K562 (cell line): Measurements from ENCODE around the gene ZCWPW1. TPM values are rescaled to one million over a fixed set of nuclear protein-coding genes. Genes with fewer than 3 reads are reported as not detected.

ENCODE experiments used
- ASH1L ChIP-seq: fragments of 450-650 bp; IDR thresholded peaks from 2 replicates; pipeline ENCODE4 v1.6.1; 2018; ENCODE audit warnings: borderline replicate concordance, mild to moderate bottlenecking, low read depth; ENCODE audit not compliant: partially characterized antibody
- ATF4 ChIP-seq: fragments of 450-650 bp; formaldehyde crosslinking; IDR thresholded peaks from 2 replicates; pipeline ENCODE4 v1.4.0; 2022; ENCODE audit warnings: mild to moderate bottlenecking, moderate library complexity
- CEBPG ChIP-seq, 3 experiments: fragments of 200-800 bp in 1 of 3; sonication (Bioruptor generic) in 1 of 3; sonication (generic) in 1 of 3; formaldehyde crosslinking in 1 of 3; IDR thresholded peaks in 2 of 3; conservative IDR thresholded peaks in 1 of 3; 2 replicates each; pipeline versions ENCODE4 v1.6.1 to v1.8.0; 2016 to 2022; ENCODE audit warnings: missing compliant biosample characterization in 2 of 3, missing genetic modification characterization in 2 of 3, mild to moderate bottlenecking in 1 of 3, missing genetic modification reagents in 1 of 3
- HDAC1 ChIP-seq, 2 experiments: fragments of 450-650 bp; IDR thresholded peaks; 2 replicates each; pipeline ENCODE4 v1.6.1; 2016 to 2017; ENCODE audit warnings: inconsistent platforms in 1 of 2, mild to moderate bottlenecking in 1 of 2, moderate library complexity in 1 of 2
- KLF16 ChIP-seq: IDR thresholded peaks from 2 replicates; pipeline ENCODE4 v1.6.1; 2016; ENCODE audit warnings: antibody characterized with exemption
- POLR2AphosphoS5 ChIP-seq: IDR thresholded peaks from 2 replicates; pipeline ENCODE4 v1.6.1; 2011; ENCODE audit warnings: mild to moderate bottlenecking, low read depth, low read length, moderate library complexity; ENCODE audit not compliant: control insufficient read depth, insufficient read depth
- RFX7 ChIP-seq: fragments of 250-450 bp; sonication (Bioruptor Pico); IDR thresholded peaks from 2 replicates; pipeline ENCODE4 v1.5.1; 2021; ENCODE audit warnings: mild to moderate bottlenecking
- SIN3A ChIP-seq, 2 experiments: fragments of 150-350 bp in 1 of 2; IDR thresholded peaks; 2 replicates each; pipeline ENCODE4 v1.6.1; 2011 to 2016; ENCODE audit warnings: borderline replicate concordance in 2 of 2, low read depth in 2 of 2, low read length in 2 of 2, mild to moderate bottlenecking in 2 of 2, moderate library complexity in 2 of 2; ENCODE audit not compliant: control insufficient read depth in 1 of 2
- SP1 ChIP-seq: sonication (generic); formaldehyde crosslinking; IDR thresholded peaks from 2 replicates; pipeline ENCODE4 v1.8.1; 2022; ENCODE audit warnings: mild to moderate bottlenecking, missing genetic modification reagents
- TAF15 ChIP-seq: fragments of 200-400 bp; formaldehyde crosslinking; IDR thresholded peaks from 2 replicates; pipeline ENCODE4 v1.6.1; 2017; ENCODE audit warnings: mild to moderate bottlenecking, low read depth, low read length, moderate library complexity
- THAP7 ChIP-seq: fragments of 250-450 bp; sonication (Bioruptor Pico); IDR thresholded peaks from 2 replicates; pipeline ENCODE4 v1.5.0; 2021
- ZBTB1 ChIP-seq: sonication (generic); formaldehyde crosslinking; IDR thresholded peaks from 2 replicates; pipeline ENCODE4 v1.8.1; 2023; ENCODE audit warnings: missing genetic modification reagents, low read depth, mild to moderate bottlenecking, borderline replicate concordance
- ZBTB17 ChIP-seq: fragments of 450-650 bp; formaldehyde crosslinking; IDR thresholded peaks from 2 replicates; pipeline ENCODE4 v1.4.0; 2020; ENCODE audit warnings: mild to moderate bottlenecking
- ZC3H4 ChIP-seq: sonication (generic); formaldehyde crosslinking; IDR thresholded peaks from 2 replicates; pipeline ENCODE4 v1.9.0; 2021; ENCODE audit warnings: missing genetic modification reagents, borderline replicate concordance
- ZNF764 ChIP-seq: fragments of 250-450 bp; sonication (Bioruptor Pico); IDR thresholded peaks from 2 replicates; pipeline ENCODE4 v1.4.0; 2020; ENCODE audit warnings: low read depth, mild to moderate bottlenecking, moderate library complexity
- polyA plus RNA-seq, 8 experiments: library from polyadenylated mRNA; depleted of rRNA in 4 of 8; stranded (reverse) in 5 of 8; unstranded in 3 of 8; fragments of >200 nt; fragmentation: Nextera tagmentation in 2 of 8; fragmentation: Illumina TruSeq in 1 of 8; extraction: Ambion mirVana in 2 of 8; extraction: Trizol in 1 of 8; gene quantifications; 2 replicates each; pipeline versions ENCODE4 v1.2.1 to v1.2.3, GENCODE V29; 2011 to 2014; ENCODE audit warnings: inconsistent platforms in 1 of 8, missing spikeins in 1 of 8
- total RNA-seq, 7 experiments: library from RNA; depleted of rRNA in 6 of 7; stranded (reverse); fragments of >200 nt in 6 of 7; fragmentation: Illumina TruSeq in 2 of 7; extraction: Trizol in 2 of 7; gene quantifications; 2 replicates each; pipeline versions ENCODE4 v1.2.1 to v1.2.3, GENCODE V29; 2011 to 2021; ENCODE audit warnings: low replicate concordance in 1 of 7
- TF ChIP-seq, protein P1 (sequence below): fragments of 450-650 bp; IDR thresholded peaks from 2 replicates; pipeline ENCODE4 v1.6.1; 2017; ENCODE audit warnings: antibody characterized with exemption, mild to moderate bottlenecking
- TF ChIP-seq, protein P2 (sequence below): fragments of 450-650 bp; formaldehyde crosslinking; IDR thresholded peaks from 2 replicates; pipeline ENCODE4 v1.4.0; 2020; ENCODE audit warnings: mild to moderate bottlenecking

ZCWPW1 gene
- total and polyA plus RNA-seq, 9 of the 15 experiments (the other 6 are each of a cell fraction or from before 2014, with no cell fraction given): 0.18 to 1.7 (median 1.2) TPM

GRCh38 chr7:100435401-100436304 lies 7.2 kb upstream of the ZCWPW1 start (continued):
- TF ChIP-seq POLR2AphosphoS5: peak; percentile 63; the same call in 1 of the 2 replicates
- TF ChIP-seq, protein P1, sequence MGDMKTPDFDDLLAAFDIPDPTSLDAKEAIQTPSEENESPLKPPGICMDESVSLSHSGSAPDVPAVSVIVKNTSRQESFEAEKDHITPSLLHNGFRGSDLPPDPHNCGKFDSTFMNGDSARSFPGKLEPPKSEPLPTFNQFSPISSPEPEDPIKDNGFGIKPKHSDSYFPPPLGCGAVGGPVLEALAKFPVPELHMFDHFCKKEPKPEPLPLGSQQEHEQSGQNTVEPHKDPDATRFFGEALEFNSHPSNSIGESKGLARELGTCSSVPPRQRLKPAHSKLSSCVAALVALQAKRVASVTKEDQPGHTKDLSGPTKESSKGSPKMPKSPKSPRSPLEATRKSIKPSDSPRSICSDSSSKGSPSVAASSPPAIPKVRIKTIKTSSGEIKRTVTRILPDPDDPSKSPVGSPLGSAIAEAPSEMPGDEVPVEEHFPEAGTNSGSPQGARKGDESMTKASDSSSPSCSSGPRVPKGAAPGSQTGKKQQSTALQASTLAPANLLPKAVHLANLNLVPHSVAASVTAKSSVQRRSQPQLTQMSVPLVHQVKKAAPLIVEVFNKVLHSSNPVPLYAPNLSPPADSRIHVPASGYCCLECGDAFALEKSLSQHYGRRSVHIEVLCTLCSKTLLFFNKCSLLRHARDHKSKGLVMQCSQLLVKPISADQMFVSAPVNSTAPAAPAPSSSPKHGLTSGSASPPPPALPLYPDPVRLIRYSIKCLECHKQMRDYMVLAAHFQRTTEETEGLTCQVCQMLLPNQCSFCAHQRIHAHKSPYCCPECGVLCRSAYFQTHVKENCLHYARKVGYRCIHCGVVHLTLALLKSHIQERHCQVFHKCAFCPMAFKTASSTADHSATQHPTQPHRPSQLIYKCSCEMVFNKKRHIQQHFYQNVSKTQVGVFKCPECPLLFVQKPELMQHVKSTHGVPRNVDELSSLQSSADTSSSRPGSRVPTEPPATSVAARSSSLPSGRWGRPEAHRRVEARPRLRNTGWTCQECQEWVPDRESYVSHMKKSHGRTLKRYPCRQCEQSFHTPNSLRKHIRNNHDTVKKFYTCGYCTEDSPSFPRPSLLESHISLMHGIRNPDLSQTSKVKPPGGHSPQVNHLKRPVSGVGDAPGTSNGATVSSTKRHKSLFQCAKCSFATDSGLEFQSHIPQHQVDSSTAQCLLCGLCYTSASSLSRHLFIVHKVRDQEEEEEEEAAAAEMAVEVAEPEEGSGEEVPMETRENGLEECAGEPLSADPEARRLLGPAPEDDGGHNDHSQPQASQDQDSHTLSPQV: peak; percentile 84
- TF ChIP-seq ZBTB17 (CRISPR knock-in tag): peak; percentile 20; the same call in 1 of the 2 replicates
- TF ChIP-seq SIN3A (IDR thresholded peaks at IDR 0.05; ENCODE audit: borderline replicate concordance in 2 of 2, control insufficient read depth in 1 of 2, low read depth in 2 of 2, low read length in 2 of 2): peak; percentile 77; a peak in 3 of 4 replicates
- 0 out of 2 replicates have a peak, but pooled peaks have one; percentile 20 for TF ChIP-seq CEBPG (CRISPR knock-in tag; IDR thresholded peaks at IDR 0.05)
- no peak for TF ChIP-seq CEBPG (tag; conservative IDR thresholded peaks at IDR 0.05 in 1 of 2, IDR thresholded peaks at IDR 0.05 in 1 of 2)
- TF ChIP-seq THAP7: no peak
- peak; percentile 73; the same call in 1 of the 2 replicates for TF ChIP-seq ZC3H4
- no peak for TF ChIP-seq KLF16
- TF ChIP-seq RFX7 (CRISPR knock-in tag): no peak
- no peak for TF ChIP-seq ZNF764 (CRISPR knock-in tag)
- TF ChIP-seq, protein P2, sequence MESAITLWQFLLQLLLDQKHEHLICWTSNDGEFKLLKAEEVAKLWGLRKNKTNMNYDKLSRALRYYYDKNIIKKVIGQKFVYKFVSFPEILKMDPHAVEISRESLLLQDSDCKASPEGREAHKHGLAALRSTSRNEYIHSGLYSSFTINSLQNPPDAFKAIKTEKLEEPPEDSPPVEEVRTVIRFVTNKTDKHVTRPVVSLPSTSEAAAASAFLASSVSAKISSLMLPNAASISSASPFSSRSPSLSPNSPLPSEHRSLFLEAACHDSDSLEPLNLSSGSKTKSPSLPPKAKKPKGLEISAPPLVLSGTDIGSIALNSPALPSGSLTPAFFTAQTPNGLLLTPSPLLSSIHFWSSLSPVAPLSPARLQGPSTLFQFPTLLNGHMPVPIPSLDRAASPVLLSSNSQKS: 0 out of 2 replicates have a peak, but pooled peaks have one; percentile 37
- peak; percentile 91 for TF ChIP-seq ZBTB1 (CRISPR knock-in tag)
- TF ChIP-seq SP1 (CRISPR knock-in tag): peak; percentile 42; the same call in 1 of the 2 replicates
- TF ChIP-seq ASH1L: no peak
- TF ChIP-seq TAF15: 0 out of 2 replicates have a peak, but pooled peaks have one; percentile 36
- peak in 1 of 2 experiments; percentile 76; a peak in 2 of 4 replicates for TF ChIP-seq HDAC1 (IDR thresholded peaks at IDR 0.05)
- TF ChIP-seq ATF4: peak; percentile 34; the same call in 1 of the 2 replicates
